Liver (tissue), 9 donors: ENCODE measurements around the gene APOOL. TPM values are rescaled to one million over a fixed set of nuclear protein-coding genes. Genes with fewer than 3 reads are reported as not detected.

Source experiments
- DNase-seq: peaks from one replicate; pipeline ENCODE4 v3.0.0-alpha.2; 2017; ENCODE audit warnings: low spot score
- H3K27ac ChIP-seq, 2 donors: one replicate each; pipeline ENCODE4 v1.7.0; 2013; ENCODE audit warnings: inconsistent platforms in 2 of 2, low read length in 2 of 2, control low read depth in 1 of 2, low read depth in 1 of 2, mild to moderate bottlenecking in 1 of 2
- H3K27me3 ChIP-seq, 4 donors: one replicate each; pipeline versions ENCODE4 v1.6.1 to v1.7.0; 2013; ENCODE audit warnings: low read length in 3 of 4, inconsistent platforms in 1 of 4, mild to moderate bottlenecking in 1 of 4, moderate library complexity in 1 of 4; ENCODE audit not compliant: control insufficient read depth in 4 of 4, insufficient read depth in 4 of 4
- H3K36me3 ChIP-seq, 4 donors: one replicate each; pipeline versions ENCODE4 v1.6.1 to v1.7.0; 2013; ENCODE audit warnings: low read length in 3 of 4, mild to moderate bottlenecking in 3 of 4, low read depth in 1 of 4, moderate library complexity in 1 of 4; ENCODE audit not compliant: control insufficient read depth in 4 of 4, insufficient read depth in 3 of 4
- H3K4me1 ChIP-seq, 4 donors: one replicate each; pipeline versions ENCODE4 v1.6.1 to v1.7.0; 2013; ENCODE audit warnings: low read length in 3 of 4, mild to moderate bottlenecking in 3 of 4, moderate library complexity in 1 of 4; ENCODE audit not compliant: control insufficient read depth in 4 of 4, insufficient read depth in 4 of 4
- H3K4me3 ChIP-seq, 3 donors: one replicate each; pipeline versions ENCODE4 v1.6.1 to v1.7.0; 2013; ENCODE audit warnings: low read length in 3 of 3, control low read depth in 1 of 3, low read depth in 1 of 3, mild to moderate bottlenecking in 1 of 3
- H3K9ac ChIP-seq, 2 donors: one replicate each; pipeline ENCODE4 v1.7.0; 2013; ENCODE audit warnings: low read length in 2 of 2, mild to moderate bottlenecking in 2 of 2, moderate library complexity in 2 of 2, control low read depth in 1 of 2, low read depth in 1 of 2
- H3K9me3 ChIP-seq, 4 donors: one replicate each; pipeline versions ENCODE4 v1.6.1 to v1.7.0; 2013; ENCODE audit warnings: low read length in 3 of 4; ENCODE audit not compliant: control insufficient read depth in 4 of 4
- EGR1 ChIP-seq, 2 donors: IDR thresholded peaks; 2 replicates each; pipeline ENCODE4 v1.6.1; 2016 to 2018; ENCODE audit warnings: antibody characterized with exemption in 2 of 2, low read depth in 2 of 2
- FOXA1 ChIP-seq: IDR thresholded peaks from 2 replicates; pipeline ENCODE4 v1.6.1; 2016; ENCODE audit warnings: antibody characterized with exemption
- FOXA2 ChIP-seq: IDR thresholded peaks from 2 replicates; pipeline ENCODE4 v1.6.1; 2016; ENCODE audit warnings: antibody characterized with exemption
- HNF4A ChIP-seq, 2 donors: conservative IDR thresholded peaks; 2 replicates each; pipeline ENCODE4 v1.6.1; 2016; ENCODE audit warnings: antibody characterized with exemption in 2 of 2, mild to moderate bottlenecking in 2 of 2
- HNF4G ChIP-seq: IDR thresholded peaks from 2 replicates; pipeline ENCODE4 v1.6.1; 2016; ENCODE audit warnings: antibody characterized with exemption
- JUND ChIP-seq, 2 donors: IDR thresholded peaks; 2 replicates each; pipeline ENCODE4 v1.6.1; 2016; ENCODE audit warnings: antibody characterized with exemption in 2 of 2
- NR2F2 ChIP-seq: IDR thresholded peaks from 2 replicates; pipeline ENCODE4 v1.6.1; 2016; ENCODE audit warnings: antibody characterized with exemption
- RAD21 ChIP-seq, 2 donors: IDR thresholded peaks; 2 replicates each; pipeline ENCODE4 v1.6.1; 2016; ENCODE audit warnings: antibody characterized with exemption in 2 of 2, mild to moderate bottlenecking in 2 of 2
- RXRA ChIP-seq, 2 donors: IDR thresholded peaks; 2 replicates each; pipeline ENCODE4 v1.6.1; 2017 to 2018; ENCODE audit warnings: antibody characterized with exemption in 2 of 2, mild to moderate bottlenecking in 1 of 2
- SP1 ChIP-seq: IDR thresholded peaks from 2 replicates; pipeline ENCODE4 v1.6.1; 2018; ENCODE audit warnings: antibody characterized with exemption, mild to moderate bottlenecking
- TAF1 ChIP-seq: conservative IDR thresholded peaks from 2 replicates; pipeline ENCODE4 v1.6.1; 2016; ENCODE audit warnings: antibody characterized with exemption, mild to moderate bottlenecking
- YY1 ChIP-seq: IDR thresholded peaks from 2 replicates; pipeline ENCODE4 v1.6.1; 2016; ENCODE audit warnings: antibody characterized with exemption, mild to moderate bottlenecking
- WGBS: extraction: QIAGEN DNeasy Blood & Tissue Kit; methylation state at CpG from one replicate; pipeline ENCODE4 v1.1.7; 2013; 5-methylcytosine and 5-hydroxymethylcytosine counted together
- polyA plus RNA-seq, 2 donors: library from polyadenylated mRNA; stranded (reverse) in 1 of 2; unstranded in 1 of 2; fragments of 200-250 nt in 1 of 2; fragments of >200 nt in 1 of 2; fragmentation: Nextera tagmentation in 1 of 2; extraction: Ambion mirVana in 1 of 2; gene quantifications; one replicate each; pipeline versions ENCODE4 v1.2.1 to v1.2.3, GENCODE V29; 2013 to 2015
- total RNA-seq, 2 donors: library from RNA; depleted of rRNA; stranded (reverse); fragments of >200 nt; gene quantifications; one replicate each; pipeline ENCODE4 v1.2.3, GENCODE V29; 2014
- TF ChIP-seq, protein P1 (sequence below): IDR thresholded peaks from 2 replicates; pipeline ENCODE4 v1.6.1; 2016; ENCODE audit warnings: antibody characterized with exemption
- TF ChIP-seq, protein P2 (sequence below): IDR thresholded peaks from 2 replicates; pipeline ENCODE4 v1.6.1; 2016; ENCODE audit warnings: antibody characterized with exemption
- TF ChIP-seq, protein P3 (sequence below): IDR thresholded peaks from 2 replicates; pipeline ENCODE4 v1.6.1; 2016; ENCODE audit warnings: antibody characterized with exemption
- TF ChIP-seq, protein P4 (sequence below): fragments of 150-350 bp; IDR thresholded peaks from 2 replicates; pipeline ENCODE4 v1.5.1; 2017; ENCODE audit warnings: improper control_type of control experiment, low read depth, low read length; ENCODE audit not compliant: missing input control
- TF ChIP-seq, protein P5 (sequence below): IDR thresholded peaks from 2 replicates; pipeline ENCODE4 v1.6.1; 2016; ENCODE audit warnings: antibody characterized with exemption, mild to moderate bottlenecking
- donor health status: healthy.
- donor health status: healthy.
- donor health status: healthy.
- donor health status: healthy.
- donor health status: healthy.

The APOOL gene
- total and polyA plus RNA-seq, 4 donors, result 7.5 to 12.1 (median 10.7) TPM

DNA sequence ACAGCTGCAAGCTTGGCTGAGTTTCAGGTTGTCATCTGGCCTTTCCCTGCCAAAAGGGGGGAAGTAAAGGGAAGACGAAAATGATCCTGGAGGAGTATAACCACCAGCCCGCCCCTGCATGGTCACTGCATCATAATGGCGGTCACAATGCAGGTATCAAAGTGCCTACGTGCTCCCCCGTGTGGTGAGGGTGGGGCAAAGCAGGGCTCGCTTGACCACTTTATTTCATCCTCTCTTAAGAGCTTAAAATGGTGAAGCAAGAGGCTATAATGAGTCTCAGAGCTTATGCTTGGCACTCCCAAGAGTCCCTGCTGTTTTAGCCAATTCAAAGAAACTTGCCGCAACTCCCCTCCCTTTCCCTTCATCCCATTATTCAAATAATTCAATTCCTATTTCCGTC is 105.6 kb downstream of the APOOL start:
- no peak overlapping the region for H3K27ac ChIP-seq
- no peak for DNase-seq
- TF ChIP-seq, protein P1, sequence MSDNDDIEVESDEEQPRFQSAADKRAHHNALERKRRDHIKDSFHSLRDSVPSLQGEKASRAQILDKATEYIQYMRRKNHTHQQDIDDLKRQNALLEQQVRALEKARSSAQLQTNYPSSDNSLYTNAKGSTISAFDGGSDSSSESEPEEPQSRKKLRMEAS, result no peak
- TF ChIP-seq, protein P2, sequence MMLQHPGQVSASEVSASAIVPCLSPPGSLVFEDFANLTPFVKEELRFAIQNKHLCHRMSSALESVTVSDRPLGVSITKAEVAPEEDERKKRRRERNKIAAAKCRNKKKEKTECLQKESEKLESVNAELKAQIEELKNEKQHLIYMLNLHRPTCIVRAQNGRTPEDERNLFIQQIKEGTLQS, result no peak
- TF ChIP-seq, protein P3, sequence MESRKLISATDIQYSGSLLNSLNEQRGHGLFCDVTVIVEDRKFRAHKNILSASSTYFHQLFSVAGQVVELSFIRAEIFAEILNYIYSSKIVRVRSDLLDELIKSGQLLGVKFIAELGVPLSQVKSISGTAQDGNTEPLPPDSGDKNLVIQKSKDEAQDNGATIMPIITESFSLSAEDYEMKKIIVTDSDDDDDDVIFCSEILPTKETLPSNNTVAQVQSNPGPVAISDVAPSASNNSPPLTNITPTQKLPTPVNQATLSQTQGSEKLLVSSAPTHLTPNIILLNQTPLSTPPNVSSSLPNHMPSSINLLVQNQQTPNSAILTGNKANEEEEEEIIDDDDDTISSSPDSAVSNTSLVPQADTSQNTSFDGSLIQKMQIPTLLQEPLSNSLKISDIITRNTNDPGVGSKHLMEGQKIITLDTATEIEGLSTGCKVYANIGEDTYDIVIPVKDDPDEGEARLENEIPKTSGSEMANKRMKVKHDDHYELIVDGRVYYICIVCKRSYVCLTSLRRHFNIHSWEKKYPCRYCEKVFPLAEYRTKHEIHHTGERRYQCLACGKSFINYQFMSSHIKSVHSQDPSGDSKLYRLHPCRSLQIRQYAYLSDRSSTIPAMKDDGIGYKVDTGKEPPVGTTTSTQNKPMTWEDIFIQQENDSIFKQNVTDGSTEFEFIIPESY, result no peak
- TF ChIP-seq RXRA (IDR thresholded peaks at IDR 0.05) (no peak), FOXA2 (no peak)
- TF ChIP-seq, protein P4, sequence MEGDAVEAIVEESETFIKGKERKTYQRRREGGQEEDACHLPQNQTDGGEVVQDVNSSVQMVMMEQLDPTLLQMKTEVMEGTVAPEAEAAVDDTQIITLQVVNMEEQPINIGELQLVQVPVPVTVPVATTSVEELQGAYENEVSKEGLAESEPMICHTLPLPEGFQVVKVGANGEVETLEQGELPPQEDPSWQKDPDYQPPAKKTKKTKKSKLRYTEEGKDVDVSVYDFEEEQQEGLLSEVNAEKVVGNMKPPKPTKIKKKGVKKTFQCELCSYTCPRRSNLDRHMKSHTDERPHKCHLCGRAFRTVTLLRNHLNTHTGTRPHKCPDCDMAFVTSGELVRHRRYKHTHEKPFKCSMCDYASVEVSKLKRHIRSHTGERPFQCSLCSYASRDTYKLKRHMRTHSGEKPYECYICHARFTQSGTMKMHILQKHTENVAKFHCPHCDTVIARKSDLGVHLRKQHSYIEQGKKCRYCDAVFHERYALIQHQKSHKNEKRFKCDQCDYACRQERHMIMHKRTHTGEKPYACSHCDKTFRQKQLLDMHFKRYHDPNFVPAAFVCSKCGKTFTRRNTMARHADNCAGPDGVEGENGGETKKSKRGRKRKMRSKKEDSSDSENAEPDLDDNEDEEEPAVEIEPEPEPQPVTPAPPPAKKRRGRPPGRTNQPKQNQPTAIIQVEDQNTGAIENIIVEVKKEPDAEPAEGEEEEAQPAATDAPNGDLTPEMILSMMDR, result peak; percentile 34
- H3K9me3 ChIP-seq, result peaks cover 0 to 3% (median 0%) of the 10 kb centered on the region in 4 donors
- H3K27me3 ChIP-seq, result no peaks in the 10 kb centered on the region
- H3K9ac ChIP-seq, result no peak overlapping the region
- no peaks in the 10 kb centered on the region for H3K36me3 ChIP-seq
- H3K4me1 ChIP-seq, result no peaks in the 10 kb centered on the region
- no peak overlapping the region for H3K4me3 ChIP-seq
- WGBS, result 71% methylated on average over 8 of the region's 8 CpGs

DNA sequence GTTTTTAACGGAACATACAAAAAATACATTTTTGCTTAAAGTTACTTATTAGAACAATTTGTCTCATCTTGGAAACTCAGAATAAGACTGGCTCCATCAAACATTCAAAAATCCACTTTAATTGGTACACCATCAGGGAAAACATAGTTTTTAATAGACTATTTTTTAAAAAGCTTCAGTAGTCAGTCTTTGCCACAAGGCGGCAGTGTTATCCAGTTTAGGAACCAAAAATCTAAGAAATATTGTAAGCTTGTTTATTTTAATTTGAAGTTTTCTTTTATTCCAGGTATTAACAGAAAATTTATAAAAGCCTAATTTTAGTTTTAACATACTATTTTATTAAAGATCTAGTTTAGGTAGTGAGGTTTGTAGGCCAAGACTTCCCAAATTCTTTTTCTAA is 107.7 kb downstream of the APOOL start:
- Histone ChIP-seq H3K4me1 (no peaks in the 10 kb centered on the region), H3K27me3 (peaks cover 0 to 4% (median 0%) of the 10 kb centered on the region in 4 donors), H3K9me3 (peaks cover 0 to 3% (median 0%) of the 10 kb centered on the region in 4 donors), H3K9ac (no peak overlapping the region), H3K27ac (no peak overlapping the region), H3K4me3 (no peak overlapping the region), H3K36me3 (no peaks in the 10 kb centered on the region)
- WGBS, result 29% methylated on average over 2 of the region's 2 CpGs
- DNase-seq, result no peak
- TF ChIP-seq, protein P4, result peak; percentile 46
- TF ChIP-seq FOXA1, result no peak
- peak; percentile 50 to 70 for TF ChIP-seq RAD21 (IDR thresholded peaks at IDR 0.05)

DNA sequence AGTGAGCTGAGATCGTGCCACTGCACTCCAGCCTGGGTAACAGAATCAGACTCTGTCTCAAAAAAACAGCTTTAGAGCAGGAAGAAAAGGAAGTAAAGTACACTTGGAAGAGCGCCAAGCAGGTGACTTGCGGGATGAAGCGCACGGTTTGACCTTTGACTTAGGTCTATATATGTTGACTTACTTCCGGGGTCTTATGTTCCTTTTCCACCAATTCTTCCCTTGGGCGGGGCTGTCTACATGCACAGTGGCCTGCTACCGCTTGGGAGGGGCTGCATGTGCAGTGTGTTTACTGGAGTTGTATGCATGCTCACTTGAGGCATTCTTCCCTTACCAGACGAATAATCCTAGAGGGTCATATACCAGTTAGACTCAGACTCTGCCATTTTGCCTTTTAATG is 108.6 kb downstream of the APOOL start:
- Histone ChIP-seq H3K9me3 (peaks cover 0 to 3% (median 0%) of the 10 kb centered on the region in 4 donors), H3K36me3 (no peaks in the 10 kb centered on the region), H3K4me3 (no peak overlapping the region), H3K9ac (no peak overlapping the region), H3K4me1 (no peaks in the 10 kb centered on the region), H3K27me3 (peaks cover 0 to 6% (median 0%) of the 10 kb centered on the region in 4 donors), H3K27ac (no peak overlapping the region)
- WGBS, result 49% methylated on average over 9 of the region's 9 CpGs
- DNase-seq, result no peak
- TF ChIP-seq EGR1 (IDR thresholded peaks at IDR 0.05; ENCODE audit: low read depth in 2 of 2) (no peak), FOXA2 (no peak), NR2F2 (no peak), SP1 (no peak), HNF4A (conservative IDR thresholded peaks at IDR 0.05) (no peak), YY1 (no peak), JUND (IDR thresholded peaks at IDR 0.05) (no peak), RXRA (IDR thresholded peaks at IDR 0.05) (no peak), HNF4G (no peak), FOXA1 (no peak), TAF1 (no peak), RAD21 (IDR thresholded peaks at IDR 0.05) (no peak)
- TF ChIP-seq, protein P2, result no peak
- TF ChIP-seq, protein P5, sequence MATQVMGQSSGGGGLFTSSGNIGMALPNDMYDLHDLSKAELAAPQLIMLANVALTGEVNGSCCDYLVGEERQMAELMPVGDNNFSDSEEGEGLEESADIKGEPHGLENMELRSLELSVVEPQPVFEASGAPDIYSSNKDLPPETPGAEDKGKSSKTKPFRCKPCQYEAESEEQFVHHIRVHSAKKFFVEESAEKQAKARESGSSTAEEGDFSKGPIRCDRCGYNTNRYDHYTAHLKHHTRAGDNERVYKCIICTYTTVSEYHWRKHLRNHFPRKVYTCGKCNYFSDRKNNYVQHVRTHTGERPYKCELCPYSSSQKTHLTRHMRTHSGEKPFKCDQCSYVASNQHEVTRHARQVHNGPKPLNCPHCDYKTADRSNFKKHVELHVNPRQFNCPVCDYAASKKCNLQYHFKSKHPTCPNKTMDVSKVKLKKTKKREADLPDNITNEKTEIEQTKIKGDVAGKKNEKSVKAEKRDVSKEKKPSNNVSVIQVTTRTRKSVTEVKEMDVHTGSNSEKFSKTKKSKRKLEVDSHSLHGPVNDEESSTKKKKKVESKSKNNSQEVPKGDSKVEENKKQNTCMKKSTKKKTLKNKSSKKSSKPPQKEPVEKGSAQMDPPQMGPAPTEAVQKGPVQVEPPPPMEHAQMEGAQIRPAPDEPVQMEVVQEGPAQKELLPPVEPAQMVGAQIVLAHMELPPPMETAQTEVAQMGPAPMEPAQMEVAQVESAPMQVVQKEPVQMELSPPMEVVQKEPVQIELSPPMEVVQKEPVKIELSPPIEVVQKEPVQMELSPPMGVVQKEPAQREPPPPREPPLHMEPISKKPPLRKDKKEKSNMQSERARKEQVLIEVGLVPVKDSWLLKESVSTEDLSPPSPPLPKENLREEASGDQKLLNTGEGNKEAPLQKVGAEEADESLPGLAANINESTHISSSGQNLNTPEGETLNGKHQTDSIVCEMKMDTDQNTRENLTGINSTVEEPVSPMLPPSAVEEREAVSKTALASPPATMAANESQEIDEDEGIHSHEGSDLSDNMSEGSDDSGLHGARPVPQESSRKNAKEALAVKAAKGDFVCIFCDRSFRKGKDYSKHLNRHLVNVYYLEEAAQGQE, result no peak
- TF ChIP-seq, protein P1, result no peak
